GM11168 (cell line): ENCODE data around the gene DOCK3.
"Not testable (repeated sequence)": the region's sequence is repeated elsewhere in the genome, so short reads cannot be mapped to it uniquely, and the experiment has no call there.

Experiments used
- in situ Hi-C: fragments of 300-500 bp; cut with MboI; formaldehyde crosslinking; loops from one replicate; pipeline ENCODE4 v1.12.0; 2022; ENCODE audit warnings: low sequenced_read_pairs; ENCODE audit not compliant: unreplicated experiment

DOCK3 gene

GRCh38 chr3:51340013-51340829, 665.5 kb downstream of the DOCK3 start:
- in situ Hi-C loops, result no loop called here

GRCh38 chr3:51340989-51341636, 666.4 kb downstream of the DOCK3 start:
- in situ Hi-C loops, result no loop called here

- in situ Hi-C loops, result no loop called here
Measured at GRCh38 chr3:51343918-51344687, 669.4 kb downstream of the DOCK3 start.

- in situ Hi-C loops, result no loop called here
Measured at GRCh38 chr3:51350751-51351150, 676.0 kb downstream of the DOCK3 start.

- in situ Hi-C loops, result no loop called here
Measured at GRCh38 chr3:51353131-51353530, 678.4 kb downstream of the DOCK3 start.

- in situ Hi-C loops, result no loop called here
Measured at GRCh38 chr3:51353691-51354090, 679.0 kb downstream of the DOCK3 start.

GRCh38 chr3:51354172-51354571, 679.4 kb downstream of the DOCK3 start:
- in situ Hi-C loops, result no loop called here

- in situ Hi-C loops, result no loop called here
Measured at GRCh38 chr3:51354731-51355615, 680.2 kb downstream of the DOCK3 start.

GRCh38 chr3:51355891-51356578, 681.3 kb downstream of the DOCK3 start:
- in situ Hi-C loops, result no loop called here

GRCh38 chr3:51357856-51358255, 683.1 kb downstream of the DOCK3 start:
- in situ Hi-C loops, result no loop called here

GRCh38 chr3:51358981-51359380, 684.3 kb downstream of the DOCK3 start:
- in situ Hi-C loops, result no loop called here

- in situ Hi-C loops, result no loop called here
Measured at GRCh38 chr3:51360806-51361205, 686.1 kb downstream of the DOCK3 start.

- in situ Hi-C loops, result no loop called here
Measured at GRCh38 chr3:51361746-51362145, 687.0 kb downstream of the DOCK3 start.

- in situ Hi-C loops, result no loop called here
Measured at GRCh38 chr3:51362476-51362875, 687.7 kb downstream of the DOCK3 start.

- in situ Hi-C loops, result not testable (repeated sequence)
Measured at GRCh38 chr3:51368276-51368675, 693.5 kb downstream of the DOCK3 start.

- in situ Hi-C loops, result loop anchor here (10.0 kb wide), 1 partner anchor 407 kb away; no protein-coding TSS in a partner anchor
Measured at GRCh38 chr3:51371943-51372557, 697.3 kb downstream of the DOCK3 start.

GRCh38 chr3:51373658-51374421, 699.1 kb downstream of the DOCK3 start:
- in situ Hi-C loops, result loop anchor here (10.0 kb wide), 1 partner anchor 409 kb away; no protein-coding TSS in a partner anchor

- in situ Hi-C loops, result loop anchor here (10.0 kb wide), 1 partner anchor 410 kb away; no protein-coding TSS in a partner anchor
Measured at GRCh38 chr3:51374456-51374855, 699.7 kb downstream of the DOCK3 start.
